Activated naive CD4-positive, alpha-beta T cell treated with anti-CD3 and anti-CD28 coated beads, Interleukin-2, amount 50 U/mL, for 16 hours (primary cell): Measurements from ENCODE around the gene SETD2.
A peak's percentile ranks its signal among the peaks of the same experiment; 100 is the strongest.

Experiments used
- DNase-seq: peaks from one replicate; pipeline ENCODE4 v3.0.0-alpha.2; 2020

Gene SETD2

DNA sequence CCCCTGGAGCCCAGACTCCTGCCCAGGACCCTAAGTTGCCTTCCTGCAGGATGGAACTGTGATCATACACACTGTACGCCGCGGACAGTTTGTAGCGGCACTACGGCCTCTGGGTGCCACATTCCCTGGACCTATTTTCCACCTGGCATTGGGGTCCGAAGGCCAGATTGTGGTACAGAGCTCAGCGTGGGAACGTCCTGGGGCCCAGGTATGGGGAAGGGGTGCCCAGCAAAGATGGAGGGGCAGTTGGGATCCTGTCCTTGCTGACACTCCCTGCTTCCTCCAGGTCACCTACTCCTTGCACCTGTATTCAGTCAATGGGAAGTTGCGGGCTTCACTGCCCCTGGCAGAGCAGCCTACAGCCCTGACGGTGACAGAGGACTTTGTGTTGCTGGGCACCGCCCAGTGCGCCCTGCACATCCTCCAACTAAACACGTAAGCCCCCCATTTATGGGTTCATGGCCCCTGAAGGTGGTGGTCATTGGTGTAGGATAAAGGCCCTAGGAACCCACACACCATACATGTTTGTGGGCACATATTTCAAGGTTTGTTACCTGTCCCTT, 155.6 kb downstream of the SETD2 start:
- DNase-seq = peak; percentile 4

- DNase-seq = peak; percentile 7
Measured at GRCh38 chr3:47007482-47008233, 156.3 kb downstream of the SETD2 start.

DNA sequence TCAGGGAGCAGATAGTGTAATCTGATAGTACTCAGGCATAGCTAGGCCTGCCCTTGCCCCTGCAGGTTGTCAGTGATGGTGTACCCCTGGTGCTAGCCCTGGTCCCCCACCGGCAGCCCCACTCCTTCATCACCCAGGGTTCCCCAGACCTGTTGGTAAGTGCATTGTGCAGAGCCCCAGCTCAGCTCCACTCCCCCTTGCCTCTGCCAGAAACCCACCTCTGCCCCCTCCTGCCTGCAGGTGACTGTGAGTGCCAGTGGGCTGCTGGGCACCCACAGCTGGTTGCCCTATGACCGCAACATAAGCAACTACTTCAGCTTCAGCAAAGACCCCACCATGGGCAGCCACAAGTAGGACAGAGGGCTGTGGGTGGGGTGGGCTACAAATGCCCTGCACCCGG, 156.9 kb downstream of the SETD2 start:
- DNase-seq = peak; percentile 5

GRCh38 chr3:47006145-47006651, 157.7 kb downstream of the SETD2 start:
- DNase-seq = no peak

GRCh38 chr3:47005212-47006144, 158.4 kb downstream of the SETD2 start:
- peak; percentile 9 for DNase-seq

- DNase-seq = peak; percentile 10
Measured at GRCh38 chr3:47004369-47005211, 159.3 kb downstream of the SETD2 start.

GRCh38 chr3:47003461-47004368, 160.2 kb downstream of the SETD2 start:
- peak; percentile 8 for DNase-seq

- DNase-seq = peak; percentile 6
Measured at GRCh38 chr3:47003056-47003410, 160.9 kb downstream of the SETD2 start.

DNA sequence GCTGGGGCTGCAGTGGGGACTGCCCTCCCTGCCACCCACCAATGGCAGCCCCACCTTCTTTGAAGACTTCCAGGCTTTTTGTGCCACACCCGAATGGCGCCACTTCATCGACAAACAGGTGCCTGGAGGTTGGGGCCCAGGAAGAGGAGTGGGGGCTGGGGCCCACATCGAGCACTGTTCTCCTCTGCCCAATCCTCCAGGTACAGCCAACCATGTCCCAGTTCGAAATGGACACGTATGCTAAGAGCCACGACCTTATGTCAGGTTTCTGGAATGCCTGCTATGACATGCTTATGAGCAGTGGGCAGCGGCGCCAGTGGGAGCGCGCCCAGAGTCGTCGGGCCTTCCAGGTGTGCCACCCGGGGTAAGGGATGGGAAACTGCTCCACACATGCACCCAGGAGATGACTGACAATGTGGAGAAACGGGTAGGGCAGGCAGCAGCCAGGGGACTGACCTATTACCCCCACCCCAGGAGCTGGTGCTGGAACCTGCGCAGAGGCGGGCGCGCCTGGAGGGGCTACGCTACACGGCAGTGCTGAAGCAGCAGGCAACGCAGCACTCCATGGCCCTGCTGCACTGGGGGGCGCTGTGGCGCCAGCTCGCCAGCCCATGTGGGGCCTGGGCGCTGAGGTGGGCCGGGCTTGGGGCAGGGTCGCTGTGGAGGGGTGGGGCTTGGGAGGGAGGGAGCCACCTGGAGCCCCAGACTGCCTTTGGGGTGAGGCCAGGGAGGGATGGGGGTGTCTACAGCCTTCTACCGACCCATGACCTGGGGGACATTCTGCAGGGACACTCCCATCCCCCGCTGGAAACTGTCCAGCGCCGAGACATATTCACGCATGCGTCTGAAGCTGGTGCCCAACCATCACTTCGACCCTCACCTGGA, 161.5 kb downstream of the SETD2 start:
- DNase-seq = peak; percentile 7

DNA sequence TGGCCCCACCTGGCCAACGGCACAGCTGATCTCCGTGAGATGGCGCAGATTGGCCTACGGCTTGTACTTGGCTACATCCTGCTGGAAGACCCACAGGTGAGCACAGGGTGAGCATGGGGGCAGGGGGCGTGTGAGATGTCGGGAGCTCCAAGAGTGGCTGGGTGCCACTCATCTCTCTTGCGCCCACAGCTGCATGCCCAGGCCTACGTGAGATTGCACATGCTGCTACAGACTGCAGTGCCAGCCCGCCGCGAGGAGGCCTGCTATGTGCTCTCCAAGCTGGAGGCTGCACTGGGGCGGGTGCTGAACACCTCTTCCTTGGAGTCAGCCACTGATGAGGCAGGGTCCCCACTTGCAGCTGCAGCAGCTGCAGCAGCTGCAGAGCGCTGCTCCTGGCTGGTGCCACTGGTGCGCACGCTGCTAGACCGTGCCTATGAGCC, 162.2 kb downstream of the SETD2 start:
- DNase-seq = no peak

DNA sequence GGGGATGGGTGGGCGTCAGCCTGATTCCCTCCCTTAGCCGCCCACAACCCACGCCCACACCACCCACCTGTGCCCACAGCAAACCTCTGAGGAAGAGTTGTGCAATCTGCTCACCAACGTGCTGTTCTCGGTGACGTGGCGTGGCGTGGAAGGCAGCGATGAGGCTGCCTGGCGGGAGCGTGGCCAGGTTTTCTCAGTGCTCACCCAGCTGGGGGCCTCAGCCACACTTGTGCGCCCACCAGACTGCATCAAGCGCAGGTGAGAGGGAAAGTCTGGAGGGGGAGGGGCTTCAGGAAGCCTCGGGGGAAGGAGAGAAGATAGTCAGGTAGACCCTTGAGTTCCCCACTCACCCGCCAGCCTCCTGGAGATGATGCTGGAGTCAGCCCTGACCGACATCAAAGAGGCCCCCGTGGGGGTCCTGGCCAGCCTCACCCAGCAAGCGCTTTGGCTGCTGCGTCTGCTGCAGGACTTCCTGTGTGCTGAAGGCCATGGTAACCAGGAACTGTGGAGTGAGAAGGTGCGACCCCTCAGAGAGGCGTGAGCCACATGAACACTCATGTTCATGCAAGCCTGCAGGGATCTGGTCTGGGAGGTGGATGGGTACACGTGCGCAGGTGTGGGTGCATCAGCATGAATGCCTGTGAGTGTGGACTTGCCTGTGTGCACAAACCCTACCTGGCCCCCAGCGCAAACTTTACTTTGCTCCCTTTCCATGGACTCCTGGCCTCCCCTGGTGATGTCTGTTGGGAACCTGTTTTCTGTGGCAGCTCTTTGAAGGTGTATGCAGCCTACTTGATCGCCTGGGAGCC, 162.8 kb downstream of the SETD2 start:
- DNase-seq = no peak

- DNase-seq = no peak
Measured at GRCh38 chr3:47000198-47000815, 163.6 kb downstream of the SETD2 start.

DNA sequence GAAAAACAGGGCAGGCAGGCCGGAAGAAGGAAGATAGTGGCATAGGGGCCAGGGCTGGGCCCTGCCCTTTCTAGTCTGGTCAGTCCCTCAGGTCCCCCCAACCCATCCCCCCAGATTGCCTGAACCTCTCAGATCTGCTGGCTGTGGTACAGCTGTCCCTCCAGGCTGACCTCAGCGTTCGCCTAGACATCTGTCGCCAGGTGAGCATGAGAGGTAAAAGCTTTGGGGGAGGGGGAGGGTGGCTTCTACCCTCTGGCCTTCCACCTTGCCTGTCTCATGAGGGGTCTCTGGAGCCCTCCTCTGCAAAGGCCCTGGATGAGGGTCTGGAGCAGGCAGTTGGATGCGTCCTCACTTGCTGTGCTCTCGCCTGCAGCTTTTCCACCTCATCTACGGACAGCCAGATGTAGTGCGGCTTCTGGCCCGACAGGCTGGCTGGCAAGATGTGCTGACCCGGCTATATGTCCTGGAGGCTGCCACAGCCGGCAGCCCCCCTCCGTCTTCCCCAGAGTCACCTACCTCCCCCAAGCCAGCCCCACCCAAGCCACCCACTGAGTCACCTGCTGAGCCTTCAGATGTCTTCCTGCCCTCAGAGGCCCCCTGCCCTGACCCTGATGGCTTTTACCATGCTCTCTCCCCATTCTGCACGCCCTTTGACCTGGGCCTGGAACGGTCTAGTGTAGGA, 164.3 kb downstream of the SETD2 start:
- no peak for DNase-seq

- no peak for DNase-seq
Measured at GRCh38 chr3:46998852-46999515, 164.9 kb downstream of the SETD2 start.

DNA sequence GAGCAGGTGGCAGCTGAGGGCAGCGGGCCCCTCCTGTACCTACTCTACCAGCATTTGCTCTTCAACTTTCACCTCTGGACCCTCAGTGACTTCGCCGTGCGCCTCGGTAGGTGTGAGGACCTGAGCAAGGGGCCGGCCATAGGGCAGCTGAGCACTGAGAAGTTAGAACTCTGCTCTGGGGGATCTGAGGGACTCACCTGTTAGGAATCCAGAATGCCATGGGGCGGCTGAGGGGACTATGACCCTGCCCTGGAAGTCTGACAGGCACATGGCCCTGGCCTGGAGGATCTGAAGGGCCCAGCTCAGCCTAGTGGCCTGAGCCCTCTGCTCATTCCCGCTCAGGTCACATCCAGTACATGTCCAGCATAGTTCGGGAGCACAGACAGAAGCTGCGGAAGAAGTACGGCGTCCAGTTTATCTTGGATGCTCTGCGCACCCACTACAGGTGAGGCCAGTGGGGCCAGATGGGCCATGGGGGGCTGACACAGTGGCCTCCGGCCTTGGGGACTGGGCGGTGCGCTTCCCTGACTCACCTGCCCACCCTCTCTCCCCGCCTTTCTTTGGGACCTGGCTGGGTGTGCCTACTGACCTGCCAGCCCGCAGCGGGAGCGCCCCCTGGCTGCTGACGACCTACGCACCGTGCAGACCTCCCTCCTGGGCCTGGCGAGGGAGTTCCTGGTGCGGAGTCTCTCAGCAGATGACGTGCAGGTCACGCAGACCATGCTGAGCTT, 165.6 kb downstream of the SETD2 start:
- DNase-seq = peak; percentile 78

DNA sequence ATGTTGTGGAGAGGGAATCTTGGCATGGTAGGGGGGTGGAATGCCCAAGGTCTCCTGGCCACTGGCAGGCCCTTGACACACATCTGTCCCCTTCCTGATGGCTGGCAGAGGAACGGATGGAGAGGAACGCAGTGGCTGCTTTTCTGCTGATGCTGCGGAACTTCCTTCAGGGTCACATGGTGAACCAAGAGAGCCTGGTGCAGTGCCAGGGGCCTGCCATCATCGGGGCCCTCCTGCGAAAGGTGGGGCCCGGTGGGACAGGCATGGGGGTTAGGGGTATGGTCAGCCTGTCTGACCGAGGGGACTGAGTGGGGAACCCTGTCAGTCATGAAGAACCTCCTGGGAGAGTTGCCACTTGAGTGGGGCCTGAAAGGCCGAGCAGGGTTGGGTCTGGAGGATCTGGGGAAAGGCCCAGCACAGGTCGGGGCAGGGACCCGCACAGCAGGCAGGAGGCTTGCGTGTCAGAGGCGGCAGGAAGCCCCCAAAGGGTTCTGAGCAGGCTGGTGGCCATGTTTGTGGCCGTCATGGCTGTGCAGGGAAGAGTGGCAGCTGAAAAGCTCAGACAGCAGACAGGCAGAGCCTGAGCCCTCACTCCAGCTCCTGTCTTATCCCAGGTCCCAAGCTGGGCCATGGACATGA, 166.3 kb downstream of the SETD2 start:
- no peak for DNase-seq
